ENCODE measurements around the gene ARFGAP2.

- TF ChIP-seq POLR2A (IDR thresholded peaks at IDR 0.05; ENCODE audit: extremely low read depth, insufficient read length), result no peak
- no peak for TF ChIP-seq CTCF (IDR thresholded peaks at IDR 0.05; ENCODE audit: low read depth, low read length)
- no peak for TF ChIP-seq MYC (IDR thresholded peaks at IDR 0.05; ENCODE audit: low read depth, low read length)
- TF ChIP-seq MAX (IDR thresholded peaks at IDR 0.05; ENCODE audit: low read depth, low read length), result no peak
Observed at GRCh38 chr11:47181271-47181670, 4.6 kb upstream of the ARFGAP2 start.
